Daoy (cell line): ENCODE measurements around the gene PTPRJ. TPM values are rescaled to one million over a fixed set of nuclear protein-coding genes. Genes with fewer than 3 reads are reported as not detected.
"Not testable (repeated sequence)": the region's sequence is repeated elsewhere in the genome, so short reads cannot be mapped to it uniquely, and the experiment has no call there.

Experiments
- DNase-seq: peaks from one replicate; pipeline ENCODE4 v3.0.0-alpha.2; 2015; ENCODE audit warnings: low read depth
- total RNA-seq: library from RNA; depleted of rRNA; stranded (reverse); fragments of >200 nt; shearing (Covaris generic); gene quantifications from 2 replicates; pipeline ENCODE4 v1.2.3, GENCODE V29; 2014

The PTPRJ gene
- total RNA-seq, 1 experiment from 2014 or later, result 17.0 TPM

- DNase-seq, result no peak
Observed at GRCh38 chr11:48111891-48112290, 131.5 kb downstream of the PTPRJ start.

GRCh38 chr11:48114740-48115139 lies 134.4 kb downstream of the PTPRJ start:
- DNase-seq, result no peak

GRCh38 chr11:48116437-48117228 lies 136.3 kb downstream of the PTPRJ start:
- no peak for DNase-seq

- no peak for DNase-seq
Observed at GRCh38 chr11:48122246-48122645, 141.9 kb downstream of the PTPRJ start.

GRCh38 chr11:48122656-48123055 lies 142.3 kb downstream of the PTPRJ start:
- no peak for DNase-seq

GRCh38 chr11:48123254-48123875 lies 143.0 kb downstream of the PTPRJ start:
- DNase-seq, result no peak

GRCh38 chr11:48123934-48124755 lies 143.8 kb downstream of the PTPRJ start:
- DNase-seq, result no peak

GRCh38 chr11:48124880-48125279 lies 144.5 kb downstream of the PTPRJ start:
- no peak for DNase-seq

GRCh38 chr11:48125866-48126265 lies 145.5 kb downstream of the PTPRJ start:
- DNase-seq, result no peak

- no peak for DNase-seq
Observed at GRCh38 chr11:48127521-48128183, 147.3 kb downstream of the PTPRJ start.

- DNase-seq, result no peak
Observed at GRCh38 chr11:48129697-48130395, 149.5 kb downstream of the PTPRJ start.

- DNase-seq, result no peak
Observed at GRCh38 chr11:48134221-48134922, 154.0 kb downstream of the PTPRJ start.

GRCh38 chr11:48138222-48138621 lies 157.9 kb downstream of the PTPRJ start:
- DNase-seq, result no peak

GRCh38 chr11:48139896-48140295 lies 159.5 kb downstream of the PTPRJ start:
- DNase-seq, result not testable (repeated sequence)

- DNase-seq, result peak; percentile 14
Observed at GRCh38 chr11:48141475-48142122, 161.2 kb downstream of the PTPRJ start.

- no peak for DNase-seq
Observed at GRCh38 chr11:48142889-48143288, 162.5 kb downstream of the PTPRJ start.

GRCh38 chr11:48148749-48149148 lies 168.4 kb downstream of the PTPRJ start:
- DNase-seq, result peak; percentile 28

- DNase-seq, result peak; percentile 64
Observed at GRCh38 chr11:48150213-48150612, 169.9 kb downstream of the PTPRJ start.

- no peak for DNase-seq
Observed at GRCh38 chr11:48154151-48154550, 173.8 kb downstream of the PTPRJ start.
